ENCODE results near the gene OTOGL.

GRCh38 chr12:80100591-80100990, 1.3 kb downstream of the OTOGL start:
- TF ChIP-seq POLR2AphosphoS5 (IDR thresholded peaks at IDR 0.05) (no peak), CTCF (IDR thresholded peaks at IDR 0.05) (no peak)

Data from suprapubic skin (tissue), 3 donors.